ENCODE data around the gene KNTC1. TPM values are rescaled to one million over a fixed set of nuclear protein-coding genes. Genes with fewer than 3 reads are reported as not detected.
"Not testable (repeated sequence)": the region's sequence is repeated elsewhere in the genome, so short reads cannot be mapped to it uniquely, and the experiment has no call there.

The KNTC1 gene
- total and polyA plus RNA-seq, 7 donors, result 3.0 to 14.4 (median 7.9) TPM

GRCh38 chr12:122643207-122643805, 116.3 kb downstream of the KNTC1 start:
- intact Hi-C loops (cut with DNase I), result no loop called here
- no peaks in the 10 kb centered on the region for H3K27me3 ChIP-seq
- TF ChIP-seq EP300 (IDR thresholded peaks at IDR 0.05), result no peak
- no peak for TF ChIP-seq POLR2AphosphoS5 (IDR thresholded peaks at IDR 0.05)
- TF ChIP-seq POLR2A (IDR thresholded peaks at IDR 0.05), result no peak
- TF ChIP-seq, protein P1, sequence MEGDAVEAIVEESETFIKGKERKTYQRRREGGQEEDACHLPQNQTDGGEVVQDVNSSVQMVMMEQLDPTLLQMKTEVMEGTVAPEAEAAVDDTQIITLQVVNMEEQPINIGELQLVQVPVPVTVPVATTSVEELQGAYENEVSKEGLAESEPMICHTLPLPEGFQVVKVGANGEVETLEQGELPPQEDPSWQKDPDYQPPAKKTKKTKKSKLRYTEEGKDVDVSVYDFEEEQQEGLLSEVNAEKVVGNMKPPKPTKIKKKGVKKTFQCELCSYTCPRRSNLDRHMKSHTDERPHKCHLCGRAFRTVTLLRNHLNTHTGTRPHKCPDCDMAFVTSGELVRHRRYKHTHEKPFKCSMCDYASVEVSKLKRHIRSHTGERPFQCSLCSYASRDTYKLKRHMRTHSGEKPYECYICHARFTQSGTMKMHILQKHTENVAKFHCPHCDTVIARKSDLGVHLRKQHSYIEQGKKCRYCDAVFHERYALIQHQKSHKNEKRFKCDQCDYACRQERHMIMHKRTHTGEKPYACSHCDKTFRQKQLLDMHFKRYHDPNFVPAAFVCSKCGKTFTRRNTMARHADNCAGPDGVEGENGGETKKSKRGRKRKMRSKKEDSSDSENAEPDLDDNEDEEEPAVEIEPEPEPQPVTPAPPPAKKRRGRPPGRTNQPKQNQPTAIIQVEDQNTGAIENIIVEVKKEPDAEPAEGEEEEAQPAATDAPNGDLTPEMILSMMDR (IDR thresholded peaks at IDR 0.05), result no peak
- DNase-seq, result no peak
- 86 to 87% methylated on average over 7 of the region's 7 CpGs for WGBS, 2 donors
- H3K36me3 ChIP-seq, result no peaks in the 10 kb centered on the region
- H3K27ac ChIP-seq, result no peak overlapping the region
- no peaks in the 10 kb centered on the region for H3K9me3 ChIP-seq
- H3K4me1 ChIP-seq, result no peaks in the 10 kb centered on the region
- H3K4me3 ChIP-seq, result no peak overlapping the region

DNA sequence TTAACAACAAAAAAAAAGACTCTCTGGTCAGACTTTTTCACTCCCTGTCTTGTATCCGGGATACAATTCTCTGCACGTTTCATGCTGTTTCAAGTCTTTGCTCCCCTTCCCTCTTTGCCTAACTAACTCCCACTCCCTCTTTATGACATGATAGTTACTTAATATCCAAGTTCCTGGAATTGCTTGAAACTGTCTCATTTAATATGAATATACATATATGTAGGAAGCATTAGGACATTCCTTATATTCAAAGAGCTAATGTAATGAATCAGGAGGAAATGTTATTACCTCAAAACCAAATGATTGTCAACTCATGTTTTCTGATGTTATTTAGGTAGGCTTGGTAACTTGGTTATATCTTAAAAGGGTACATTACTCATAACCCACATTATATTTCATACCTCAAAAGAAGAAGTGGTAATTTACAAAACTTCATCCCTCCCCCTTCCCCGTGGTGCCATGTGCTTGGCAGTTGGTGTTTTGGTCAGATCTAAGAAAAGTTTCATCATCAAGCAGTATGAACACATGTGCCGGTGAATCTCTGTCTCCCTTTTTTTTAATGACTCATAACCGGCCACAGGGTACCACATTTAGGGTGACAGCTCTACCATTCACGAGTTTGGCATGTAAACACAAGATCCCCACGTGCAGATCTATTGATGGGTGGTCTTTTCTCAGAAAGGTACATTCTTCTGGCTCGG, 119.6 kb downstream of the KNTC1 start:
- TF ChIP-seq EP300 (IDR thresholded peaks at IDR 0.05) (no peak), POLR2A (IDR thresholded peaks at IDR 0.05) (no peak), POLR2AphosphoS5 (IDR thresholded peaks at IDR 0.05) (no peak)
- TF ChIP-seq, protein P1 (IDR thresholded peaks at IDR 0.05), result no peak
- WGBS, 2 donors, result 46 to 68% methylated on average over 8 of the region's 8 CpGs
- Histone ChIP-seq H3K9me3 (no peaks in the 10 kb centered on the region), H3K36me3 (no peaks in the 10 kb centered on the region), H3K4me3 (no peak overlapping the region), H3K4me1 (no peaks in the 10 kb centered on the region), H3K27me3 (no peaks in the 10 kb centered on the region), H3K27ac (no peak overlapping the region)
- no peak for DNase-seq
- intact Hi-C loops (cut with DNase I), result no loop called here

GRCh38 chr12:122651520-122652224, 124.6 kb downstream of the KNTC1 start:
- Histone ChIP-seq H3K9me3 (no peaks in the 10 kb centered on the region), H3K4me3 (no peak overlapping the region), H3K36me3 (no peaks in the 10 kb centered on the region), H3K27me3 (no peaks in the 10 kb centered on the region), H3K4me1 (no peaks in the 10 kb centered on the region), H3K27ac (no peak overlapping the region)
- intact Hi-C loops (cut with DNase I), result no loop called here
- no peak for TF ChIP-seq EP300 (IDR thresholded peaks at IDR 0.05)
- TF ChIP-seq POLR2AphosphoS5 (IDR thresholded peaks at IDR 0.05), result no peak
- TF ChIP-seq, protein P1 (IDR thresholded peaks at IDR 0.05), result no peak
- TF ChIP-seq POLR2A (IDR thresholded peaks at IDR 0.05), result no peak
- WGBS, 2 donors, result 21 to 74% methylated on average over 11 of the region's 11 CpGs
- DNase-seq, result no peak

DNA sequence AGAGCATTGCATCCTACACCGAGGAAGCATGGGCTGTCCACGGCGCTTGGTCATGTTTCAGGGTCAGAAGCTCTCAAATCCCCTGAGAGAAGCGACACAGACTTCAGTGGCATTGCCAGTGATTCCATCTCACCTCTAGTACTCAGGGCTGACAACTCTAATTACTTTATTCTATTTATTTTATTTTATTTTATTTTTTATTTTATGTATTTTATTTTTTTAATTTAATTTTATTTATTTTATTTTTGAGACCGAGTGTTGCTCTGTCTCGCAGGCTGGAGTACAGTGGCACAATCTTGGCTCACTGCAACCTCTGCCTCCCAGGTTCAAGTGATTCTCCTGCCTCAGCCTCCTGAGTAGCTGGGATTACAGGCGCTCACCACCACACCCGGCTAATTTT, 126.2 kb downstream of the KNTC1 start:
- H3K9me3 ChIP-seq; DNase-seq; H3K4me3 ChIP-seq; intact Hi-C loops (cut with DNase I); H3K36me3 ChIP-seq; H3K27ac ChIP-seq; H3K4me1 ChIP-seq; H3K27me3 ChIP-seq: not testable (repeated sequence)
- WGBS, 2 donors, result 95 to 96% methylated on average over 8 of the region's 8 CpGs

DNA sequence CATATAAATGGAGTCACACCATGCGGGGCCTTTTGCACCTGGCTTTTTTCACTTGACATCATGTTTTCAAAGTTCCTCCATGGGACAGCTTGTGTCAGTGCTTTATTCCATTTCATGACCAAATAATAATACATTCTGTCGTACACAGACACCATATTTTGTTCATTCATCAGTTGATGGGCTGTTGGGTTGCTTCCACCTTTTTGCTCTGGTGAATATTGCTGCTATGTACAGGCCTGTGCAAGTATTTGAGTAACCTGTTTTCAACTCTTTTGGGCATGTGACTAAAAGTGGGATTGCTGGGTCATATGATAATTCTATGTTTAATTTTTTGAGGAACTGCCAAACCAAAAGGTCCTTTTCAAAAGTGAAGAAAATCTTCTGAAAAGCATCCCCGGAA, 129.2 kb downstream of the KNTC1 start:
- H3K36me3 ChIP-seq, result no peaks in the 10 kb centered on the region
- no peaks in the 10 kb centered on the region for H3K4me1 ChIP-seq
- DNase-seq, result no peak
- no peak overlapping the region for H3K4me3 ChIP-seq
- 94 to 95% methylated on average over 3 of the region's 3 CpGs for WGBS, 2 donors
- no peak overlapping the region for H3K27ac ChIP-seq
- TF ChIP-seq POLR2A (IDR thresholded peaks at IDR 0.05) (no peak), POLR2AphosphoS5 (IDR thresholded peaks at IDR 0.05) (no peak), EP300 (IDR thresholded peaks at IDR 0.05) (no peak)
- TF ChIP-seq, protein P1 (IDR thresholded peaks at IDR 0.05), result no peak
- H3K9me3 ChIP-seq, result no peaks in the 10 kb centered on the region
- intact Hi-C loops (cut with DNase I), result no loop called here
- H3K27me3 ChIP-seq, result no peaks in the 10 kb centered on the region
